Activated CD4-positive, alpha-beta memory T cell treated with anti-CD3 and anti-CD28 coated beads, Interleukin-2, amount 10 ng/mL, durations not matched to agents 7 days and 5 days (primary cell): ENCODE data around the gene ERBB4. TPM values are rescaled to one million over a fixed set of nuclear protein-coding genes. Genes with fewer than 3 reads are reported as not detected.
"Not testable (repeated sequence)": the region's sequence is repeated elsewhere in the genome, so short reads cannot be mapped to it uniquely, and the experiment has no call there.

ENCODE experiments used
- CTCF ChIA-PET: fragments of 350-600 bp; sonication (Branson Sonifier 250); formaldehyde crosslinking; loops from one replicate; lab custom pipeline; 2021; ENCODE audit warnings: antibody characterized with exemption, inconsistent platforms; lab: Charles Lee
- POLR2A ChIA-PET: fragments of 350-600 bp; sonication (Branson Sonifier 250); formaldehyde crosslinking; loops from one replicate; lab custom pipeline; 2021; ENCODE audit warnings: antibody characterized with exemption; lab: Charles Lee
- DNase-seq: peaks from one replicate; pipeline ENCODE4 v3.0.0-alpha.2; 2020
- H3K27ac Mint-ChIP-seq: one replicate; pipeline ENCODE4 v1.8.0; 2021; ENCODE audit warnings: mild to moderate bottlenecking, mixed read lengths
- H3K27me3 Mint-ChIP-seq: one replicate; pipeline ENCODE4 v1.8.0; 2021; ENCODE audit warnings: mixed read lengths
- H3K36me3 Mint-ChIP-seq: one replicate; pipeline ENCODE4 v1.8.0; 2021; ENCODE audit warnings: low read depth, mixed read lengths
- H3K4me1 Mint-ChIP-seq: one replicate; pipeline ENCODE4 v1.8.0; 2021; ENCODE audit warnings: mixed read lengths
- H3K4me3 Mint-ChIP-seq: one replicate; pipeline ENCODE4 v1.8.0; 2021; ENCODE audit warnings: mild to moderate bottlenecking, mixed read lengths
- H3K9me3 Mint-ChIP-seq: one replicate; pipeline ENCODE4 v1.8.0; 2021; ENCODE audit warnings: mixed read lengths
- total RNA-seq, 2 experiments: library from RNA; stranded (reverse); gene quantifications; one replicate each; pipeline ENCODE4 v1.2.3, GENCODE V29; 2021

The ERBB4 gene
- total RNA-seq, 2 experiments from 2014 or later: not detected

DNA sequence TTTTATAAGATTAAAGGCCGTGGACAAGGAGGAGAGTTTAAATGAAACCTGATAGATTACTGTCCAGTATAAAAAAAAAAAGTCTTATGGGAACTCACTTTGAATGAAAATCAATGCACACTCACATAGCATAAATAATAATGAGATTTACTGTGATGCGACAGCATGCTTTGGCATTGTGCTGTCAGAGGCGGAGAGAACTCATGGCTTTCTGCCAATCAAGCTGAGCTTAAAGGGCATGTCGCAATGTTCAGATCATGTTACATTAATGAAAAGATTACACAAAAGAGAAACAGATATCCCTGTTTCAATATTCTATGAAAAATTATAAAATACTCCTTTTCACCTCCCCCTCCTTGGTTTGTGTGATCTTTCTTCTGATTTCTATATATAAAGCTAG lies 310.8 kb downstream of the ERBB4 start:
- POLR2A ChIA-PET: no interaction called here
- H3K27ac Mint-ChIP-seq: no peak overlapping the region
- H3K4me1 Mint-ChIP-seq: no peaks in the 10 kb centered on the region
- CTCF ChIA-PET: no interaction called here
- no peak overlapping the region for H3K4me3 Mint-ChIP-seq
- DNase-seq: no peak
- no peaks in the 10 kb centered on the region for H3K36me3 Mint-ChIP-seq
- no peaks in the 10 kb centered on the region for H3K9me3 Mint-ChIP-seq
- H3K27me3 Mint-ChIP-seq: no peaks in the 10 kb centered on the region

DNA sequence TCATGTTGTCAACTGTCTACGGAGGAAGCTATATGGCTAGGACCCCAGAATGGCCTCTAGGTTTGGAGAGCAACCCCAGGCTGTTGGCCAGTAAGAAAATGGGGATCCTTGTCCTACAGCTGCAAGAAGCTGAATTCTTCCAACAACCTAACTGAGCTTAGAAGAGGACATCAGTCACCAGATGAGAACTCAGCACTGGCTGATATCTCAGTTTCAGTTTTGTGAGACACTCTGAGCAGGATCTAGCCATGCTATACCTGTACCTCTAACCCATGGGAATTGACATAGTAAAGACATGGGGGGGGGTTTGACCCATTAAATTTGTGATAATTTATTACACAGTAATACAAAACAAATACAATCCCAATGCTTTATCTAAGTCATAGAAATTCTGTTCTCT lies 312.5 kb downstream of the ERBB4 start:
- POLR2A ChIA-PET: no interaction called here
- no peaks in the 10 kb centered on the region for H3K27me3 Mint-ChIP-seq
- H3K4me1 Mint-ChIP-seq: no peaks in the 10 kb centered on the region
- CTCF ChIA-PET: no interaction called here
- no peak overlapping the region for H3K27ac Mint-ChIP-seq
- H3K36me3 Mint-ChIP-seq: no peaks in the 10 kb centered on the region
- no peak for DNase-seq
- no peaks in the 10 kb centered on the region for H3K9me3 Mint-ChIP-seq
- H3K4me3 Mint-ChIP-seq: no peak overlapping the region

DNA sequence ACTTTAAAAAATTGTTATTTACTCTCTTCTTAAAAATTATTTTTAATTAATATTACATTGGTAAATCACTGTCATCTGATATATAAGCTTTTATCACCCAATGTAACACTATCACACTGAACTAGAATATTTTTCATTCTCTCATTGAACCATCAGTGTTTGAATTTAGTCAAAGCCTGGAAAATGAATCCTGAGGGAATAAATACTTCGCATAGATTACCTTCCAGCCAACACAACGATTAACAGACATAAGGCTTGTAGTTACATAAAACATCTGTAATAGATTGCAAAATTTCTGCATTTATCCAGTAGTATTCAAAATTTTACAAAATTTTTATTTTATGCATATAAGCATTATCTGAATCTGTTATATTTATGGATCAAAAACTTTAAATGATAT lies 314.9 kb downstream of the ERBB4 start:
- Mint-ChIP-seq H3K27ac (no peak overlapping the region), H3K4me3 (no peak overlapping the region), H3K9me3 (no peaks in the 10 kb centered on the region), H3K4me1 (no peaks in the 10 kb centered on the region), H3K27me3 (no peaks in the 10 kb centered on the region), H3K36me3 (no peaks in the 10 kb centered on the region)
- ChIA-PET POLR2A (no interaction called here), CTCF (no interaction called here)
- no peak for DNase-seq

DNA sequence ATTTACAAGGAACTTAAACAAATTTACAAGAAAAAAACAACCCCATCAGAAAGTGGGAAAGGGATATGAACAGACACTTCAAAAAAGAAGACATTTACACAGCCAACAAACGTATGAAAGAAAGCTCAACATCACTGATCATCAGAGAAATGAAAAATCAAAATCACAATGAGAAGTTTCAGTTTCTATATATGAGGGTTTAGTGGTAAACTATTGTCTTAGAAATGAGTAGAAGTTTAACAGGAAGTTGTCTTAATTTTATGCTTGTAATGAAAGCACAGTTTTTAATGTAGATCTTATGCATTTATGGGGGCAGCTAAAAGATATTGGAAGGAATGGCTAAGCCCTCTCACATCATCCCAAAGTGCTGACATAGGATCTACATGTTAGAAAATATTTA lies 325.4 kb downstream of the ERBB4 start:
- DNase-seq: no peak
- Mint-ChIP-seq H3K4me1 (peaks cover 2% of the 10 kb centered on the region), H3K36me3 (no peaks in the 10 kb centered on the region), H3K9me3 (no peaks in the 10 kb centered on the region), H3K27me3 (no peaks in the 10 kb centered on the region), H3K27ac (no peak overlapping the region), H3K4me3 (no peak overlapping the region)
- ChIA-PET POLR2A (no interaction called here), CTCF (no interaction called here)

DNA sequence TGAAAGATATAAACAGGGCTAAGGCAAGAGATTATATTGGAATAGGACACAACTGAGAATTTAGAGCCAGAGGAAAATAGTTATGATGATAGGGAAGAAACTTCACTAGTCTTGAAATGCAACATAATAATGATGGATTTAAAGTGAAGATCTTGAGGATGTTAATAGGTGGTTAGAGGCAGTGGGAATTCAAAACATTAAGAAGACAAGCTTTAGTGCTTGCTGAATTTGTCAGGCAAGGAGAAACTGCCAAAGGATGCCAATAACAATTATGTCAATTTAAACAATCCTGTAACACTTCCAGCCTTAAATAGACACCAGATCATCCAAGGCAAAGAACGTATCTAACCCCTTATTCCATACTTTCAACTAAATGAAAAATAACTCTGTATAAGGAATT lies 330.1 kb downstream of the ERBB4 start:
- CTCF ChIA-PET: interaction anchor here (1.3 kb wide), 1 partner anchor 9 kb away, joined by 3 read pairs; no protein-coding TSS in a partner anchor
- H3K4me1 Mint-ChIP-seq: peaks cover 2% of the 10 kb centered on the region
- H3K27me3 Mint-ChIP-seq: no peaks in the 10 kb centered on the region
- H3K36me3 Mint-ChIP-seq: no peaks in the 10 kb centered on the region
- H3K4me3 Mint-ChIP-seq: no peak overlapping the region
- no peaks in the 10 kb centered on the region for H3K9me3 Mint-ChIP-seq
- H3K27ac Mint-ChIP-seq: no peak overlapping the region
- POLR2A ChIA-PET: no interaction called here
- no peak for DNase-seq

DNA sequence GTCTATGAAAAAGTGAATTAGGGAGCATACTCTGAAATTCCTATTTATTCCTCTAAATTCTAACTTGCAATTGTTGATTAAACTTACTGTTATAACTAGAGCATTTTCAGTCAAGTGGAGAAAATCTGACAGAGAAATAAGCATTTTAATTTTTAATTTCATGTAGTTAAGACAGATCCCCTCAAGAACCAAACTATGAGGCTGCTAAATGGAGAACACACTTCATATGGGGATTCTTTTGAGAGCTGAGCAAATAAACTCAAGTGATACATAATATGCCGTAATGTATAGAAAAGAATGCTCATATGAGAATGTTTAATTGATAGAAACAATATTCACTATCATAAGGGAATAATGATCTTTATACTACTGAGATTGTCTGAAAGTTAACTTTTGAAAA lies 340.8 kb downstream of the ERBB4 start:
- Mint-ChIP-seq H3K4me3 (no peak overlapping the region), H3K4me1 (no peaks in the 10 kb centered on the region), H3K36me3 (no peaks in the 10 kb centered on the region), H3K27ac (no peak overlapping the region), H3K9me3 (no peaks in the 10 kb centered on the region), H3K27me3 (no peaks in the 10 kb centered on the region)
- CTCF ChIA-PET: no interaction called here
- DNase-seq: no peak
- POLR2A ChIA-PET: no interaction called here

DNA sequence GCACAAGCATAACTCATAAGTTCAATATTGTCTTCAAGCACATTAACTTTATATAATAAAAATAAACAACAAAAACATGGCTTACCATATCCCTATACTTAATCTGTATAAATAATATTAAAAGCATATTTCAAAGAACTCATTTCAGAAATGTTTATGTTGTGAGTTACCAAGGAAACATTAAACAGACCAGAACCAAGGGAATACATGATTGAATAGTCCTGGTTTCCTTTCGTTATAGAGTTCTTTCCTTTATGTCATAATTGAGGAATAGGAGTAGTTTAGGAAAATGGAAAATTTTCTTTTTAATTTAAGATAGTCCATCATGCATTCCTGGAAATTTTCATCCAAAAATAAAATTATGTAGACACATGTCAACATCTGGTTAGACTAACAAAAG lies 343.0 kb downstream of the ERBB4 start:
- ChIA-PET POLR2A (no interaction called here), CTCF (no interaction called here)
- H3K4me1 Mint-ChIP-seq: no peaks in the 10 kb centered on the region
- H3K27me3 Mint-ChIP-seq: no peaks in the 10 kb centered on the region
- H3K36me3 Mint-ChIP-seq: no peaks in the 10 kb centered on the region
- no peak for DNase-seq
- H3K27ac Mint-ChIP-seq: no peak overlapping the region
- no peak overlapping the region for H3K4me3 Mint-ChIP-seq
- no peaks in the 10 kb centered on the region for H3K9me3 Mint-ChIP-seq

DNA sequence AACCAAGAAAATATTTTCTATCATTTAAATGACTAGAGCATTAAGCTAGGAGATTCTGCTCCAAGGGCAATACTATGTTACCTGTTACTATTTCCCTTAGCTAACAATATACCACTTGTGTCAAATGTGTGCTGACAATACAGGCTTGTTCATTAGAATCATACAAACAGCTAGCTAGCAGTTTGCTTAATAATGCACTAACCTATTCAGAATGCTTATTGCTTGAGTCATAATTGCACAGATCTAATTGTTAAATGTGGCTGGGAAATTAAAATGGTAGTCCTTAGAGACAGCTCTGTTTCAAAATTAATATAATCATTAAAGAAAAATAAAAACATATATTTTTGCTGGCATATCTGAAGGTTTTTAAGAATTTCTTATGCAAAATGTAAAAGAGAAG lies 344.2 kb downstream of the ERBB4 start:
- no peaks in the 10 kb centered on the region for H3K4me1 Mint-ChIP-seq
- H3K9me3 Mint-ChIP-seq: no peaks in the 10 kb centered on the region
- ChIA-PET POLR2A (no interaction called here), CTCF (no interaction called here)
- H3K27me3 Mint-ChIP-seq: no peaks in the 10 kb centered on the region
- no peak overlapping the region for H3K27ac Mint-ChIP-seq
- no peak overlapping the region for H3K4me3 Mint-ChIP-seq
- no peaks in the 10 kb centered on the region for H3K36me3 Mint-ChIP-seq
- no peak for DNase-seq

DNA sequence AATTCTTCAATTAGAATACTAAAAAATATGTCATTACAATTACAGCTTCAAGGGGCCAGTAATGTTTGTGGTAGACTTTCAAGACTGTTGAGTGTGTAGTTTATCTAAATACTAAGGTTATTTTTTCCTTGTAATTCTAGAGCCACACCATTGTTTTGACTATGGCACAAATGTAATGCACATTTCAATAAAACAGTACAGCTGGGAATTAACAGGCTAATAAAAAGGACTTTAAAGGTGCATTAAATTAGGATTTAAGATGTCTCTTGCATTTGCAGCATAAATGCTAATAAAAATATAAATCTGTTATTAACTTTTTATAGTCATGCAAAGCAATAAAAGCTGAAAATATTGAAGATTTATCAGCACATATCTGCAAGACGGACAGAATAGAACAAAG lies 344.8 kb downstream of the ERBB4 start:
- Mint-ChIP-seq H3K4me3 (no peak overlapping the region), H3K36me3 (no peaks in the 10 kb centered on the region), H3K27me3 (no peaks in the 10 kb centered on the region), H3K9me3 (no peaks in the 10 kb centered on the region), H3K4me1 (no peaks in the 10 kb centered on the region), H3K27ac (no peak overlapping the region)
- POLR2A ChIA-PET: no interaction called here
- DNase-seq: no peak
- CTCF ChIA-PET: no interaction called here

DNA sequence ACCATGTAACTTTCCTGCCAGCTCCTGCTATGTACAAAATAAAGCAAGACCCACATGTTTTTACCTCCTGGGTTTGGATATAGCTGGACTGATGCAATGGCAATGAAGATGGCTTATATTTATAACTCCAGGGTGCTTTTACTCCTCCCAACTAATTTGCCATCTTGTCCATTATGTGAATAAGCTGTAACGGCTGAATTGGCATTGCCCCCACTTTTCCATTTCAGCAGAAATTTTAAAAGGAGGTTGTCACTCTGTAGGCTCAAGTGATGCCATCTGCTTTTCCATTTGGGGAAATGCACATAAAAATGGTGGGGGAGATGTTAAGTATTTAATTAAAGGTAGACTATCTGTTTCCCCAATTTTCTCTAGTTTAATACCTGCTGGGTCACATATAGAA lies 345.5 kb downstream of the ERBB4 start:
- H3K4me1 Mint-ChIP-seq: no peaks in the 10 kb centered on the region
- no peaks in the 10 kb centered on the region for H3K36me3 Mint-ChIP-seq
- ChIA-PET CTCF (no interaction called here), POLR2A (no interaction called here)
- DNase-seq: no peak
- no peaks in the 10 kb centered on the region for H3K27me3 Mint-ChIP-seq
- H3K9me3 Mint-ChIP-seq: no peaks in the 10 kb centered on the region
- H3K4me3 Mint-ChIP-seq: no peak overlapping the region
- no peak overlapping the region for H3K27ac Mint-ChIP-seq

DNA sequence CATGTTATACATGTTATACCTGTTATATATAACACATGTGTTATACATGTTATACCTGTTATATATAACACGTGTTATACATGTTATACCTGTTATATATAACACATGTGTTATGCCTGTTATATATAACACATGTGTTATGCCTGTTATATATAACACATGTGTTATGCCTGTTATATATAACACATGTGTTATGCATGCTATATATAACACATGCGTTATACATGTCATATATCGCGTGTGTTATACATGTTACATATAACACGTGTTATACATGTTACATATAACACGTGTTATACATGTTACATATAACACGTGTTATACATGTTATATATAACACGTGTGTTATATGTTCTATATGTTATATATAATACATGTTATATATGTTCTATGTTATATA lies 347.2 kb downstream of the ERBB4 start:
- DNase-seq, POLR2A ChIA-PET, H3K36me3 Mint-ChIP-seq, H3K4me1 Mint-ChIP-seq, CTCF ChIA-PET, H3K27me3 Mint-ChIP-seq, H3K9me3 Mint-ChIP-seq, H3K27ac Mint-ChIP-seq, H3K4me3 Mint-ChIP-seq: not testable (repeated sequence)

DNA sequence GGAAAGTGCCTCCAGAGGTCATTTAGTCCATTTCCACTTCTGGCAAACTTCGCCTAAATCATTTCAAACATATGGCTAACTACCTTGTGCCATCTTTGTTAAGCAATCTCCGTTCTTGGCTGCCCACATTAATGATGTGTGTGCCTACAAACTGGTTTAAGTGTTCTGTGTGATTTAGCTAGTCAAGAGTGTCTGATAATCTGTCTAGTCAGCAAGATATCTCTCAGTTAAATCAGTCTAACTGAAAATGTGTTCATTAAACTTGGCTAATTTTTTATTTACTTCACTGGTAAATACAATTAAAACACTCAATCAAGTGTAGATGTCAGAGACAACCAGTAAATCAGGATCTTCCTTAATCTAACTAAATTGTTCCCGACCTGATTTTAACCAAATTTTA lies 352.4 kb downstream of the ERBB4 start:
- Mint-ChIP-seq H3K27me3 (no peaks in the 10 kb centered on the region), H3K36me3 (no peaks in the 10 kb centered on the region), H3K9me3 (peaks cover 3% of the 10 kb centered on the region), H3K4me1 (no peaks in the 10 kb centered on the region), H3K27ac (no peak overlapping the region), H3K4me3 (no peak overlapping the region)
- no peak for DNase-seq
- POLR2A ChIA-PET: no interaction called here
- CTCF ChIA-PET: no interaction called here

DNA sequence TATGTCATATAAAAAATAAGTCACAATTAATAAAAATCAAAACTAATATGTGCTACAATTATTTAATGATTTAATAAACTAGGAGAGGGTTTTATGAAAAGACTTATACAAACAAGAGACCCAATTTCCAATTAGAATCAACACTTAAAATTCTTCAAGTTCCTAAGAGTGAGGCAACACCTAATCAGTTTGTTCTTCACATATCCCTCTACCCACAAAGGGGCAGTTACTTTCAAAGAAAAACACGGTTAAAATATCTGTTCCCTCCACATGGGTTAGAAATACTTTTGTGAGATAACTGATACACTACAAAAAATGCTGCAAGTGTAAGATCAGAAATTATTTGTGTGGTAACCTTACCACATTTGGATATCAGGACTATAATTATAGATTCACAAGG lies 357.0 kb downstream of the ERBB4 start:
- Mint-ChIP-seq H3K36me3 (no peaks in the 10 kb centered on the region), H3K4me3 (no peak overlapping the region), H3K27ac (no peak overlapping the region), H3K27me3 (no peaks in the 10 kb centered on the region), H3K9me3 (peaks cover 3% of the 10 kb centered on the region), H3K4me1 (no peaks in the 10 kb centered on the region)
- ChIA-PET CTCF (no interaction called here), POLR2A (no interaction called here)
- no peak for DNase-seq

DNA sequence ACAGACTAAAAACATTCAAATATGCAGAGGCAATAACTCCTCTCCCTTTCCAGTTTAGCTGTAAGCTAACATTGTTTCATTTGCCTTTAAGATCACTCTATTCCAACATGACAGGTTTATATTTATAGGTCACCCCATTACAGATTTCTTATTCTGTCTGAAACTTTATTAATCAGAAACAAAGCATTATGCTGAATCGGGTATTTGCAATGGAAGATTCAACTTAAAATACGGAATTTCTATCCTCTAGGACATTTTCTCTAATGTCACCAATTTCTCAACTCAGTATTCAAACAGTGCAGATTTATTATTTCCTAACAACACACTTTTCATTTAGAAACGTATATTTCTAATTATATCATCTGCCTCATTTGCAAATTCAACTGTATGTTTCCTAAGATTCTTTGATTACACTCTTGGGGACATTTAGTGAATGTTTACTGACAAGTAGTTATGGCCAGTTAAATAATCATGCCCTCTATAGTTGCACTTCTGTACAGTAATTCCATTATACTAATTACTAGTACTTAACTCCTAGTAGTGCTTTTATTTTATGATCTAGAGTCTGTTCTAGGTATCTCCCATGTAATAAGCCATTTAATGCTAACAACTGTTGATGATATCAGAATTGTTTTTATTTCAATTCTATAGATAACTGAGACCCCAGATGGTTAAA lies 358.1 kb downstream of the ERBB4 start:
- Mint-ChIP-seq H3K4me1 (no peaks in the 10 kb centered on the region), H3K36me3 (no peaks in the 10 kb centered on the region), H3K27ac (no peak overlapping the region), H3K9me3 (peaks cover 2% of the 10 kb centered on the region), H3K27me3 (no peaks in the 10 kb centered on the region), H3K4me3 (no peak overlapping the region)
- DNase-seq: no peak
- CTCF ChIA-PET: no interaction called here
- POLR2A ChIA-PET: no interaction called here
